DND-41 (cell line): ENCODE results near the gene DEPDC7.

Source experiments
- ATAC-seq: fragments of 200-7000 bp; cut with Tn5 transposase; 3 replicates; pipeline ENCODE4 v1.9.1; 2021; ENCODE audit warnings: low read depth; ENCODE audit not compliant: insufficient read depth
- DNase-seq: peaks from one replicate; pipeline ENCODE4 v3.0.0-alpha.2; 2020
- H2AFZ ChIP-seq: 2 replicates; pipeline ENCODE4 v1.6.0; 2012; ENCODE audit warnings: low read depth, low read length
- H3K27ac ChIP-seq: 2 replicates; pipeline ENCODE4 v1.5.1; 2012; ENCODE audit warnings: low read length, inconsistent platforms
- H3K27me3 ChIP-seq: fragments of 200-600 bp; sonication (generic); 2 replicates; pipeline ENCODE4 v1.6.0; 2012; ENCODE audit warnings: low read length, mild to moderate bottlenecking, inconsistent platforms; ENCODE audit not compliant: insufficient read depth, poor library complexity
- H3K36me3 ChIP-seq: 2 replicates; pipeline ENCODE4 v1.5.1; 2012; ENCODE audit warnings: low read length, inconsistent platforms; ENCODE audit not compliant: insufficient read depth
- H3K4me1 ChIP-seq: 2 replicates; pipeline ENCODE4 v1.5.1; 2012; ENCODE audit warnings: mild to moderate bottlenecking, low read length; ENCODE audit not compliant: insufficient read depth
- H3K4me2 ChIP-seq: 2 replicates; pipeline ENCODE4 v1.6.0; 2012; ENCODE audit warnings: mild to moderate bottlenecking, moderate library complexity, low read length, inconsistent platforms; ENCODE audit not compliant: insufficient read depth
- H3K4me3 ChIP-seq, 2 experiments: fragments of 200-600 bp in 1 of 2; shearing (Covaris generic) in 1 of 2; 2 replicates each; pipeline ENCODE4 v1.5.1; 2012 to 2016; ENCODE audit warnings: inconsistent platforms in 2 of 2, low read length in 2 of 2, mild to moderate bottlenecking in 2 of 2, low read depth in 1 of 2, moderate library complexity in 1 of 2
- H3K79me2 ChIP-seq: 2 replicates; pipeline ENCODE4 v1.6.0; 2012; ENCODE audit warnings: low read length, inconsistent platforms; ENCODE audit not compliant: insufficient read depth
- H3K9ac ChIP-seq: 2 replicates; pipeline ENCODE4 v1.6.0; 2012; ENCODE audit warnings: low read depth, mild to moderate bottlenecking, inconsistent platforms, low read length, moderate library complexity
- H3K9me3 ChIP-seq: 2 replicates; pipeline ENCODE4 v1.5.1; 2012; ENCODE audit warnings: low read length, moderate library complexity, mild to moderate bottlenecking, inconsistent platforms; ENCODE audit not compliant: insufficient read depth, severe bottlenecking
- H4K20me1 ChIP-seq: 2 replicates; pipeline ENCODE4 v1.6.0; 2012; ENCODE audit warnings: low read length; ENCODE audit not compliant: insufficient read depth
- EZH2 ChIP-seq: IDR thresholded peaks from 3 replicates; pipeline ENCODE4 v1.6.1; 2012; ENCODE audit warnings: borderline replicate concordance, low read depth, mild to moderate bottlenecking, moderate library complexity, low read length, inconsistent platforms; ENCODE audit not compliant: severe bottlenecking
- TF ChIP-seq, protein P1 (sequence below): IDR thresholded peaks from 2 replicates; pipeline ENCODE4 v1.5.1; 2012; ENCODE audit warnings: borderline replicate concordance, low read length, moderate library complexity, mild to moderate bottlenecking; ENCODE audit not compliant: poor library complexity, severe bottlenecking; ENCODE audit errors: extremely low read depth

DEPDC7 gene

DNA sequence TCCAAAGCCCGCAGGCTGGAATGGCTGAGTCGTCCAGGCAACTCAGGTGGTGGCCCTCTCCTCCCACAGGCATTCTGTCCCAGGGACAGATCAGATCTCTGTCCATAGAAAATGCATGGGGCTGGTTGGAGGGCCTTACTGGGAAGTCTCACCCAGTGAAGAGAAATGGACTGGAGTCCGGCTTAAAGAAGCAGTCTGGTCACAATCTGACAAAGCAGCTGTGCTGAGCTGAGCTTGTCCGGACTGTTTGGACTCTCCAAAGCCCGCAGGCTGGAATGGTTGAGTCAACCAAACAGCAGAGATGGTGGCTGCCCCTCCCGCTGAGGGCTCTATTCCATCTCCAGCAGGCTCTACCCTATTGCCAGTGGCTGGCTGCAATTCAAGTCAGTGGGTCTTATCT, 14.4 kb upstream of the DEPDC7 start:
- H3K4me3 ChIP-seq, result no peak overlapping the region
- no peak for DNase-seq
- H3K79me2 ChIP-seq, result no peaks in the 10 kb centered on the region
- H3K36me3 ChIP-seq, result no peaks in the 10 kb centered on the region
- H3K27me3 ChIP-seq, result no peaks in the 10 kb centered on the region
- H3K9ac ChIP-seq, result no peak overlapping the region
- H3K9me3 ChIP-seq, result no peaks in the 10 kb centered on the region
- no peak overlapping the region for H3K4me2 ChIP-seq
- no peak for ATAC-seq
- no peak overlapping the region for H3K27ac ChIP-seq
- TF ChIP-seq, protein P1, sequence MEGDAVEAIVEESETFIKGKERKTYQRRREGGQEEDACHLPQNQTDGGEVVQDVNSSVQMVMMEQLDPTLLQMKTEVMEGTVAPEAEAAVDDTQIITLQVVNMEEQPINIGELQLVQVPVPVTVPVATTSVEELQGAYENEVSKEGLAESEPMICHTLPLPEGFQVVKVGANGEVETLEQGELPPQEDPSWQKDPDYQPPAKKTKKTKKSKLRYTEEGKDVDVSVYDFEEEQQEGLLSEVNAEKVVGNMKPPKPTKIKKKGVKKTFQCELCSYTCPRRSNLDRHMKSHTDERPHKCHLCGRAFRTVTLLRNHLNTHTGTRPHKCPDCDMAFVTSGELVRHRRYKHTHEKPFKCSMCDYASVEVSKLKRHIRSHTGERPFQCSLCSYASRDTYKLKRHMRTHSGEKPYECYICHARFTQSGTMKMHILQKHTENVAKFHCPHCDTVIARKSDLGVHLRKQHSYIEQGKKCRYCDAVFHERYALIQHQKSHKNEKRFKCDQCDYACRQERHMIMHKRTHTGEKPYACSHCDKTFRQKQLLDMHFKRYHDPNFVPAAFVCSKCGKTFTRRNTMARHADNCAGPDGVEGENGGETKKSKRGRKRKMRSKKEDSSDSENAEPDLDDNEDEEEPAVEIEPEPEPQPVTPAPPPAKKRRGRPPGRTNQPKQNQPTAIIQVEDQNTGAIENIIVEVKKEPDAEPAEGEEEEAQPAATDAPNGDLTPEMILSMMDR, result no peak
- TF ChIP-seq EZH2, result no peak
- no peaks in the 10 kb centered on the region for H4K20me1 ChIP-seq
- H2AFZ ChIP-seq, result no peak overlapping the region
- peaks cover 15% of the 10 kb centered on the region for H3K4me1 ChIP-seq

DNA sequence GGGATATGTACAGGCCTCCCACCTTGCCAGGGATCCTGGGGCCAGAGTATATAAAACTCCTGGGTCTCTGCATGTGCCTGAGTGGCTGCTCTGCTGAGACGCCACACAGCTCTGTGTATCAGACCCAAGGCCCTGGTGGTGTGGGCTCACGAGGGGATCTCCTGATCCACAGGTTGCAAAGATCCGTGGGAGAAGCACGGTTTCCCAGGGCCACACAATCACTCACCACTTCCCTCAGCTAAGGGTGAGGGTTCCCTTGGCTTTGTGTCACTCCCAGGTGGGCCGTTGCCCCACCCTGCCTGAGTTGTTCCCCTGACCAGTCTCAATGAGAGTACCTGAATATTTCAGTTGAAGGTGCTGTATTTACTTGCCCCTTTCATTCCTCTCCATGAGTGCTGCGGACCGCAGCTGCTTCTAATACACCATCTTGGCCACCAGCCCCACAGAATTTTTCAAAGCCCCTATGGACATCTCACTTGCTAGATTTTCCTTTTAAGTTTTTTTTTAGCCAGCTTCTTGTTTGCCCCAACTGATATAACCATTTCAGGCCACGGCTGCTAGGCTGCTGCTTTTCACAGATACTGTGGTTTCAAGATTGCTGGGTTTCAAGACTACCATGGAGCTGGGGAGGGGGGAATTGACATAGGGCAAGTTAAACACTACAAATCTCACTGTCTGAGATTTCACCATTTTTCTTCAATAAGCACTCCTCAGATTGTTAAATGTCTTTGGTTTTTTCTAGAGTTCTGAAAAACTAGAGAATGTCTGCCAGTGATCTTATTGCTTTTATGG, 13.7 kb upstream of the DEPDC7 start:
- Histone ChIP-seq H3K4me3 (no peak overlapping the region), H3K9ac (no peak overlapping the region), H3K9me3 (no peaks in the 10 kb centered on the region), H3K36me3 (no peaks in the 10 kb centered on the region), H4K20me1 (no peaks in the 10 kb centered on the region), H2AFZ (no peak overlapping the region), H3K4me2 (no peak overlapping the region), H3K79me2 (no peaks in the 10 kb centered on the region), H3K4me1 (peaks cover 15% of the 10 kb centered on the region), H3K27ac (no peak overlapping the region), H3K27me3 (no peaks in the 10 kb centered on the region)
- ATAC-seq, result no peak
- TF ChIP-seq, protein P1, result no peak
- TF ChIP-seq EZH2, result no peak
- DNase-seq, result no peak

DNA sequence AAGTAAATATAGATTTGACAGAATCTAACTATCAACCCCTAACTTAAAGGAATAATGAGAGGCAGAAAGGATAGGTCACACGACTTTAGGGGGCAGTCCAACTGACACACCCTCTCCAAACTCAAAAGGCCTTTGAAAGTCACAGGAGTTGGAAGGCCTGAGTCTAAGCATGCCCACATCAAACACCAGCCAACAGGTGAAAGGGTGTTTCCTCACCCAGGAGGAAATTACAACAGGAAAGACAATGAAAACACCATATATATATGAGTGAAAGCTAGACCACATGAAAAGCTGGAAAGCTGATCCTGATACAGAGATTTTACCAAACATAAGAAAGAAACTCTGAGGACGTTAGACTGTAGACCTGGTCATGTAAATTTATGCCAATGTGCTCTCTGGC, 10.5 kb upstream of the DEPDC7 start:
- Histone ChIP-seq H4K20me1 (no peaks in the 10 kb centered on the region), H3K4me3 (no peak overlapping the region)
- no peak for TF ChIP-seq EZH2
- TF ChIP-seq, protein P1, result no peak

More for the DNA sequence above, 10.5 kb upstream of the DEPDC7 start:
- no peak overlapping the region for H2AFZ ChIP-seq
- peak; percentile 67 for DNase-seq
- no peaks in the 10 kb centered on the region for H3K27me3 ChIP-seq
- no peaks in the 10 kb centered on the region for H3K9me3 ChIP-seq
- H3K4me1 ChIP-seq, result peaks cover 15% of the 10 kb centered on the region
- H3K9ac ChIP-seq, result no peak overlapping the region
- H3K36me3 ChIP-seq, result no peaks in the 10 kb centered on the region
- ATAC-seq, result peak; percentile 98
- H3K27ac ChIP-seq, result no peak overlapping the region
- no peaks in the 10 kb centered on the region for H3K79me2 ChIP-seq
- no peak overlapping the region for H3K4me2 ChIP-seq
